ENCODE results near the gene EPHB6.

GRCh38 chr7:142910481-142910880 lies 55.6 kb downstream of the EPHB6 start:
- TF ChIP-seq, protein P1, sequence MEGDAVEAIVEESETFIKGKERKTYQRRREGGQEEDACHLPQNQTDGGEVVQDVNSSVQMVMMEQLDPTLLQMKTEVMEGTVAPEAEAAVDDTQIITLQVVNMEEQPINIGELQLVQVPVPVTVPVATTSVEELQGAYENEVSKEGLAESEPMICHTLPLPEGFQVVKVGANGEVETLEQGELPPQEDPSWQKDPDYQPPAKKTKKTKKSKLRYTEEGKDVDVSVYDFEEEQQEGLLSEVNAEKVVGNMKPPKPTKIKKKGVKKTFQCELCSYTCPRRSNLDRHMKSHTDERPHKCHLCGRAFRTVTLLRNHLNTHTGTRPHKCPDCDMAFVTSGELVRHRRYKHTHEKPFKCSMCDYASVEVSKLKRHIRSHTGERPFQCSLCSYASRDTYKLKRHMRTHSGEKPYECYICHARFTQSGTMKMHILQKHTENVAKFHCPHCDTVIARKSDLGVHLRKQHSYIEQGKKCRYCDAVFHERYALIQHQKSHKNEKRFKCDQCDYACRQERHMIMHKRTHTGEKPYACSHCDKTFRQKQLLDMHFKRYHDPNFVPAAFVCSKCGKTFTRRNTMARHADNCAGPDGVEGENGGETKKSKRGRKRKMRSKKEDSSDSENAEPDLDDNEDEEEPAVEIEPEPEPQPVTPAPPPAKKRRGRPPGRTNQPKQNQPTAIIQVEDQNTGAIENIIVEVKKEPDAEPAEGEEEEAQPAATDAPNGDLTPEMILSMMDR (IDR thresholded peaks at IDR 0.05) = no peak
- no peak for TF ChIP-seq POLR2A (IDR thresholded peaks at IDR 0.05)
